ENCODE measurements around the gene SPINK8. TPM values are rescaled to one million over a fixed set of nuclear protein-coding genes. Genes with fewer than 3 reads are reported as not detected.

Gene SPINK8
- total and polyA plus RNA-seq, 4 donors = not detected

DNA sequence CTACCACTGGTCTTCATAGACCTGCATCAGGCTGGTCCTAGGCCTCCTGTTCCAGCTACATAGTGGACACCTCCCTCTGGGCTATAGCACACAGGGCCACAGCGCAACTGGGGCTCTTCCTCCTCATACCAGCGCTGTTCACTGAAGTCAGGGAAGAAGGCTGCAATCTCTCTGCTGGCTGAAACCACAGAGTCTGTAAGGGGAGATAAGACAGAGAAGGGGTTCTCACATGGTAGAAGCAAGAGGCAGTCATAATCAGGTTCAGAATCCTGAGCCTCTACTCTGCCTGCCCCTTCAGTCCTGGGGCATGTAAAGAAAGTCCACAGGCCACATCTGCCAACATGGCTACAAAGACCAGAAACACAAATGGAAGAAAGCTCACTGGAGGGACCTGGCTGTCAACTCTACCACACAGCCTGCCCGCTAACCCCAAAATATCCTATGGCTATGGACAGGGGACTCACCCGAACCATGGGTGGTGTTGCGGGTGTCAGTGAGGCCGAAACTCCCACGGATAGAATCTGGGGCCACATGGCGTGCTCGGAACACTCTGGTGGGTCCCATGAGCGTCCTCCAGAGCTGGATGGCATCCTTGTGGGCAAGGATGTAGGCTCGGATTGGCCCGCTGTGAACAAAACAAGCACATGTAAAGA lies 38.7 kb downstream of the SPINK8 start:
- WGBS, 2 donors = 94 to 95% methylated on average over 12 of the region's 12 CpGs
- no peak overlapping the region for H3K27ac ChIP-seq (ENCODE audit: low read depth in 1 of 2, low read length in 2 of 2)
- no peaks in the 10 kb centered on the region for H3K27me3 ChIP-seq (ENCODE audit: control insufficient read depth in 1 of 2, insufficient read depth in 2 of 2, low read length in 1 of 2)
- intact Hi-C loops (cut with DNase I) = no loop called here
- no peak for ATAC-seq (ENCODE audit: low FRiP score)
- no peak for DNase-seq
- no peaks in the 10 kb centered on the region for H3K9me3 ChIP-seq (ENCODE audit: control insufficient read depth, low read length)
- H3K4me1 ChIP-seq (ENCODE audit: control insufficient read depth in 1 of 2, insufficient read depth in 2 of 2, low read length in 2 of 2) = no peaks in the 10 kb centered on the region
- H3K4me3 ChIP-seq (ENCODE audit: low read length in 2 of 2) = no peak overlapping the region
- peaks cover 5 to 16% of the 10 kb centered on the region in 2 donors for H3K36me3 ChIP-seq (ENCODE audit: control insufficient read depth in 1 of 2, insufficient read depth in 2 of 2, low read length in 1 of 2)

- DNase-seq (no peak), ATAC-seq (ENCODE audit: low FRiP score) (no peak)
- no peaks in the 10 kb centered on the region for H3K27me3 ChIP-seq (ENCODE audit: control insufficient read depth in 1 of 2, insufficient read depth in 2 of 2, low read length in 1 of 2)
- no peak overlapping the region for H3K4me3 ChIP-seq (ENCODE audit: low read length in 2 of 2)
- 86 to 89% methylated on average over 1 of the region's 1 CpG for WGBS, 2 donors
- intact Hi-C loops (cut with DNase I) = no loop called here
- H3K9me3 ChIP-seq (ENCODE audit: control insufficient read depth, low read length) = no peaks in the 10 kb centered on the region
- no peak overlapping the region for H3K27ac ChIP-seq (ENCODE audit: low read depth in 1 of 2, low read length in 2 of 2)
- H3K4me1 ChIP-seq (ENCODE audit: control insufficient read depth in 1 of 2, insufficient read depth in 2 of 2, low read length in 2 of 2) = no peaks in the 10 kb centered on the region
- H3K36me3 ChIP-seq (ENCODE audit: control insufficient read depth in 1 of 2, insufficient read depth in 2 of 2, low read length in 1 of 2) = peaks cover 0 to 7% of the 10 kb centered on the region in 2 donors
These were observed 43.8 kb downstream of the SPINK8 start for GRCh38 chr3:48289659-48290058.

DNA sequence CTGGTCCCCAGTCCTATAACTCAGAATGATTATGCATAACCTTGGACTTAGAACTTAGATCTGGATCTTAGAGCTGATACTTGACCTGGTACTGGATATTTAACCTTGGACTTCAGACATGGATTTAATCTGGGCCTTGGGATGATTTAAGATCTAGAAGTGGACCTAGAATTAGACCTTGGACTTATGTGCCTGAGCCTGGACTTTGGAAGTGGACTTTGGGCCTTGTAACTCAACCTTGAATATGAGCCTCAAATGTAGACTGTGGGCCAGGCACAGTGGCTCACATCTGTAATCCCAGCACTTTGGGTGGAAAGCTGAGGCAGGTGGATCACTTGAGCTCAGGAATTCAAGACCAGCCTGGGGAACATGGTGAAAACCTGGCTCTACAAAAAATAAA lies 46.4 kb downstream of the SPINK8 start:
- Histone ChIP-seq H3K27ac (ENCODE audit: low read depth in 1 of 2, low read length in 2 of 2) (no peak overlapping the region), H3K4me3 (ENCODE audit: low read length in 2 of 2) (no peak overlapping the region), H3K36me3 (ENCODE audit: control insufficient read depth in 1 of 2, insufficient read depth in 2 of 2, low read length in 1 of 2) (no peaks in the 10 kb centered on the region), H3K27me3 (ENCODE audit: control insufficient read depth in 1 of 2, insufficient read depth in 2 of 2, low read length in 1 of 2) (no peaks in the 10 kb centered on the region), H3K9me3 (ENCODE audit: control insufficient read depth, low read length) (no peaks in the 10 kb centered on the region), H3K4me1 (ENCODE audit: control insufficient read depth in 1 of 2, insufficient read depth in 2 of 2, low read length in 2 of 2) (no peaks in the 10 kb centered on the region)
- ATAC-seq (ENCODE audit: low FRiP score) = no peak
- DNase-seq = no peak
- intact Hi-C loops (cut with DNase I) = no loop called here

DNA sequence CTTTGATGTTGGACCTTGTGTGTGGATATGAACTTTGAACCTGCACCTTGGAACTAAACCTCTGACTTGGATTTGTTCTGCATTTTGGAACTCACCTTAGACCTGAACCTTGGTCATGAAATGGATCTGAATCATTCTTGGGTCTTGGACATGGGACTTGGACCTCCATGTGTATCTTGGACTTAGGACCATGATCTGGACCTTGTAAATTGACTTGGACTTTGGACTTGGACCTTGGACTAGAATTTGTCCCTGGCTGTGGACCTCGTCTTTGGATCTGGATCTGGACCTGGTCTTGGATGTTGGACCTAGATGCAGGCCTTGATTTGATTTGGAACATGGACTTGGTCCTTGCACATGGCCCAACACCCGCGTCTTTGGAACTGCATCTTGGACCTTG lies 47.2 kb downstream of the SPINK8 start:
- WGBS, 2 donors = 52 to 66% methylated on average over 3 of the region's 3 CpGs

GRCh38 chr3:48285675-48286074 lies 47.8 kb downstream of the SPINK8 start:
- intact Hi-C loops (cut with DNase I) = no loop called here
- 83 to 89% methylated on average over 1 of the region's 1 CpG for WGBS, 2 donors
- no peak for DNase-seq
- no peak for ATAC-seq (ENCODE audit: low FRiP score)
- Histone ChIP-seq H3K36me3 (ENCODE audit: control insufficient read depth in 1 of 2, insufficient read depth in 2 of 2, low read length in 1 of 2) (no peaks in the 10 kb centered on the region), H3K4me1 (ENCODE audit: control insufficient read depth in 1 of 2, insufficient read depth in 2 of 2, low read length in 2 of 2) (no peaks in the 10 kb centered on the region), H3K9me3 (ENCODE audit: control insufficient read depth, low read length) (no peaks in the 10 kb centered on the region), H3K4me3 (ENCODE audit: low read length in 2 of 2) (no peak overlapping the region), H3K27ac (ENCODE audit: low read depth in 1 of 2, low read length in 2 of 2) (no peak overlapping the region), H3K27me3 (ENCODE audit: control insufficient read depth in 1 of 2, insufficient read depth in 2 of 2, low read length in 1 of 2) (no peaks in the 10 kb centered on the region)

More for the DNA sequence above, 47.2 kb downstream of the SPINK8 start:
- ATAC-seq (ENCODE audit: low FRiP score) = no peak
- Histone ChIP-seq H3K27ac (ENCODE audit: low read depth in 1 of 2, low read length in 2 of 2) (no peak overlapping the region), H3K4me1 (ENCODE audit: control insufficient read depth in 1 of 2, insufficient read depth in 2 of 2, low read length in 2 of 2) (no peaks in the 10 kb centered on the region), H3K4me3 (ENCODE audit: low read length in 2 of 2) (no peak overlapping the region), H3K9me3 (ENCODE audit: control insufficient read depth, low read length) (no peaks in the 10 kb centered on the region), H3K27me3 (ENCODE audit: control insufficient read depth in 1 of 2, insufficient read depth in 2 of 2, low read length in 1 of 2) (no peaks in the 10 kb centered on the region), H3K36me3 (ENCODE audit: control insufficient read depth in 1 of 2, insufficient read depth in 2 of 2, low read length in 1 of 2) (no peaks in the 10 kb centered on the region)
- no peak for DNase-seq
- intact Hi-C loops (cut with DNase I) = no loop called here

DNA sequence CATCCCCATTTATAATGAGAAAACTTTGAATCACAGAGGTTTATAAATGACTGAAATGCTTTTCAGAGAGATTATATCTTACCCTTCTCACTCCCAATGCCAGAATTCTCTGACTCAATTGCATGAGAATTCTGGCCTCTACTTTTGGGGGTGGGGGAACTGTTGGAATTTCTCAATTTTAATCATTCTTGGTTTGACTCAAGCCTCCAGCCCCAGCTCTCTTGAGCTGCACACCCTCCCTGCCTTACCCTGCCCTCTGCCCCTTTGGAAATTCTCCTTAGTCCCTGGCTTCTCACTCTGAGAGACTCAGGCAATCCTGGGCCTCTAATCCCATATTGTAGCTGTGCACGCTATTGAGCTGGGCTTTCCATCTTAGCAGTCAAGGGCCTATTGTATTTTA lies 48.3 kb downstream of the SPINK8 start:
- no peaks in the 10 kb centered on the region for H3K36me3 ChIP-seq (ENCODE audit: control insufficient read depth in 1 of 2, insufficient read depth in 2 of 2, low read length in 1 of 2)
- intact Hi-C loops (cut with DNase I) = no loop called here
- 92 to 99% methylated on average over 1 of the region's 1 CpG for WGBS, 2 donors
- H3K9me3 ChIP-seq (ENCODE audit: control insufficient read depth, low read length) = no peaks in the 10 kb centered on the region
- no peak overlapping the region for H3K4me3 ChIP-seq (ENCODE audit: low read length in 2 of 2)
- DNase-seq (no peak), ATAC-seq (ENCODE audit: low FRiP score) (no peak)
- H3K27ac ChIP-seq (ENCODE audit: low read depth in 1 of 2, low read length in 2 of 2) = no peak overlapping the region
- no peaks in the 10 kb centered on the region for H3K27me3 ChIP-seq (ENCODE audit: control insufficient read depth in 1 of 2, insufficient read depth in 2 of 2, low read length in 1 of 2)
- H3K4me1 ChIP-seq (ENCODE audit: control insufficient read depth in 1 of 2, insufficient read depth in 2 of 2, low read length in 2 of 2) = no peaks in the 10 kb centered on the region

DNA sequence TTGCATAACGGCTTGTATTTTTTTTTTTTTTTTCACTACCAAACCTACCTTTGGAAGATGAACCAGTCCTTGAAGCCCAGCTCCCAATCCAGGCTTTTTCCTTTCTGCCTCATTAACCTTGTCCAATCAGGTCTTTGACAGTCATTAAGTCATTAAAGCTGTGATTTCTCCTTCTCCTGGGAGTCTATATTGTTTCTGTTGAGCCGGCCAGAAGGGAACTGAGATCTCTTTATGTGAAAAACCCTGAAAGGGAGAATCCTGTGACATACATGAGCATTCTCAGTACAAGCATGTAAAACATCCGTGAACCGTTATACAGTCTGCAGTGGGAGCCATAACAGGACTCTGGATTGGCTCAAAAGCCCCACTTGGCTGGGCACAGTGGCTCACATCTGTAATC lies 52.6 kb downstream of the SPINK8 start:
- no peak overlapping the region for H3K4me3 ChIP-seq (ENCODE audit: low read length in 2 of 2)
- ATAC-seq (ENCODE audit: low FRiP score) (no peak), DNase-seq (no peak)
- intact Hi-C loops (cut with DNase I) = no loop called here
- H3K9me3 ChIP-seq (ENCODE audit: control insufficient read depth, low read length) = no peaks in the 10 kb centered on the region
- H3K27ac ChIP-seq (ENCODE audit: low read depth in 1 of 2, low read length in 2 of 2) = no peak overlapping the region
- no peaks in the 10 kb centered on the region for H3K4me1 ChIP-seq (ENCODE audit: control insufficient read depth in 1 of 2, insufficient read depth in 2 of 2, low read length in 2 of 2)
- WGBS, 2 donors = 73 to 76% methylated on average over 4 of the region's 4 CpGs
- H3K36me3 ChIP-seq (ENCODE audit: control insufficient read depth in 1 of 2, insufficient read depth in 2 of 2, low read length in 1 of 2) = no peaks in the 10 kb centered on the region
- H3K27me3 ChIP-seq (ENCODE audit: control insufficient read depth in 1 of 2, insufficient read depth in 2 of 2, low read length in 1 of 2) = no peaks in the 10 kb centered on the region

DNA sequence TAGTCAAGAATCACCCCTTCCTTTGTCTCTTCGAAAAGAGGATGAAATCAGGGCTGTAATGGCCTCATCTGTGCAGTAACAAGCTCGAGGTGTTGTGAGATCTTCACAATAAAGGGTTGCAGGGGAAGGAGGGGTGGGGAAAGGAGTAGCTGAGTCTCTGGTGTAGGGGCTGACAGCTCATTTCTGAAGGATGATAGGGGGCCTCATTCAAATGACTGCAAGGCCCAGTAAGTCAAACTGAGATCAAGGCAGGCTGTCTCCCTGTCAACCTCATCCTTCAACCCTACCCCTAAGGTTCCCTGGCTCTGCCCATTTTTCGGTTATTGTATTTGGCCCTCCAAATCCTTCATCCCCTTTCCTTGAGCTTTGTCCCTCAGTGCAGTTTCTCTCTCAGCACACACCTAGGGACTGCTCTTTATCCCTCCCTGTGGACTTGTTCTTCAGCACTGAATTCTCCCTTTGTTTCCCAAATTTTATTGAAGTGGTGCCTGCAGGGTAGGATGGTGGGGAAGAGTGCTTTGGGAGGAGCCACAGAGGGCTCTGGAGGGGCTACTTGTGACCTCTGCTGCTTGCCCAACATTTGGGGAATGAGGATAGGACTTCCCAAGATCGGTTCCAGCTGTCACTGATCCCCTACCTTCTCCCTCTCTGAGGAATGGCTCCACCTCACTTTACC lies 54.4 kb downstream of the SPINK8 start:
- H3K27ac ChIP-seq (ENCODE audit: low read depth in 1 of 2, low read length in 2 of 2) = no peak overlapping the region
- intact Hi-C loops (cut with DNase I) = loop anchor here in 1 of 2 donors (10.0 kb wide), 1 partner anchor 266 kb away; no protein-coding TSS in a partner anchor
- H3K4me3 ChIP-seq (ENCODE audit: low read length in 2 of 2) = no peak overlapping the region
- no peak for ATAC-seq (ENCODE audit: low FRiP score)
- H3K36me3 ChIP-seq (ENCODE audit: control insufficient read depth in 1 of 2, insufficient read depth in 2 of 2, low read length in 1 of 2) = no peaks in the 10 kb centered on the region
- H3K27me3 ChIP-seq (ENCODE audit: control insufficient read depth in 1 of 2, insufficient read depth in 2 of 2, low read length in 1 of 2) = no peaks in the 10 kb centered on the region
- DNase-seq = no peak
- no peaks in the 10 kb centered on the region for H3K4me1 ChIP-seq (ENCODE audit: control insufficient read depth in 1 of 2, insufficient read depth in 2 of 2, low read length in 2 of 2)
- H3K9me3 ChIP-seq (ENCODE audit: control insufficient read depth, low read length) = no peaks in the 10 kb centered on the region
- 71 to 77% methylated on average over 4 of the region's 4 CpGs for WGBS, 2 donors

Data from aorta (tissue), 5 donors.